Measurements from ENCODE around the gene KDR.

The KDR gene

DNA sequence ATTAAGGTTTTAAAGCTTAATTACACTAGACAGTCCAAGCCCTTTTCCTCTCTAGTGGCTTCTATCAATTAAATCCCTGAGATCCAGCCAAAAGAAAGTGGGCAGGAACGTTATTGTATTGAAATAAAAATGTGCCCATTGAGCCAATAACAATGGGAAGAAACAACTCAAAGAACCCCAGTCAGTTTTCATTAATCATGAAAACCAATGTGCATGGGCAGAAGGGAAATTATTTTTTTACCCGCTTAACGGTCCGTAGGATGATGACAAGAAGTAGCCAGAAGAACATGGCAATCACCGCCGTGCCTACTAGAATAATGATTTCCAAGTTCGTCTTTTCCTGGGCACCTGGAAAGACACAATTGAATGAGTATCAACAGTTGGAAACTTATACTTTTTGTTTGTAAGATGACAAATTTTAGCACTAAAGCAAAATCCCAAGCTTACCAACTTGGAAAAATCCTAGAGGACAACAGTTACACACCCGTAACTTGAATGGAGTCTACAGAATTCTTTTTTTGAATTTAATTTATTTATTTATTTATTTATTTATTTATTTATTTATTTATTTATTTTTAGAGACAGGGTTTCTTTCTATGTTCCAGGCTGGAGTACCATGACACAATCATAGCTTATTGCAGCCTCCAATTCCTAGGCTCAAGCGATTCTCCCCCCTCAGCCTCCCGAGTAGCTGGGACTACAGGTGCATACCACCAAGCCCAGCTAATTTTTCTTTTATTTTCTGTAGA, 26.8 kb downstream of the KDR start:
- Histone ChIP-seq H3K23ac (ENCODE audit: low read length) (no peak overlapping the region), H2AK5ac (ENCODE audit: low read length) (no peak overlapping the region), H4K8ac (ENCODE audit: low read depth, low read length) (no peak overlapping the region), H3K4me2 (ENCODE audit: low read length) (no peak overlapping the region), H2BK5ac (ENCODE audit: low read depth, low read length, poor library complexity) (no peak overlapping the region), H3K27ac (ENCODE audit: low read depth, low read length) (no peak overlapping the region), H4K91ac (ENCODE audit: low read depth, low read length) (no peak overlapping the region), H3K4me1 (ENCODE audit: control insufficient read depth in 1 of 2, insufficient read depth in 2 of 2, low read length in 2 of 2) (no peaks in the 10 kb centered on the region), H3K79me1 (ENCODE audit: low read length) (no peaks in the 10 kb centered on the region), H3K36me3 (ENCODE audit: control insufficient read depth in 1 of 2, insufficient read depth in 2 of 2, low read length in 2 of 2) (no peaks in the 10 kb centered on the region), H4K12ac (ENCODE audit: low read depth, low read length) (no peak overlapping the region), H3K4me3 (ENCODE audit: low read depth, low read length) (no peak overlapping the region), H2BK120ac (ENCODE audit: insufficient read depth, low read length, poor library complexity) (no peak overlapping the region), H3K4ac (ENCODE audit: low read depth, low read length) (no peak overlapping the region), H3K27me3 (ENCODE audit: insufficient read depth, low read length) (no peaks in the 10 kb centered on the region), H3K14ac (ENCODE audit: low read length) (no peak overlapping the region), H3K18ac (ENCODE audit: low read length) (no peak overlapping the region), H3K9ac (ENCODE audit: low read length) (no peak overlapping the region), H3K79me2 (ENCODE audit: control insufficient read depth, insufficient read depth, low read length, poor library complexity) (no peaks in the 10 kb centered on the region), H3K9me3 (ENCODE audit: insufficient read depth, low read depth, low read length) (no peaks in the 10 kb centered on the region), H2BK12ac (ENCODE audit: low read length) (no peak overlapping the region), H2AFZ (ENCODE audit: insufficient read depth, low read length, poor library complexity) (no peak overlapping the region)
- no CpG with 5 or more reads among the region's 10 CpGs for WGBS (ENCODE audit: extremely low coverage, insufficient coverage, insufficient read length)
- no peak for DNase-seq

DNA sequence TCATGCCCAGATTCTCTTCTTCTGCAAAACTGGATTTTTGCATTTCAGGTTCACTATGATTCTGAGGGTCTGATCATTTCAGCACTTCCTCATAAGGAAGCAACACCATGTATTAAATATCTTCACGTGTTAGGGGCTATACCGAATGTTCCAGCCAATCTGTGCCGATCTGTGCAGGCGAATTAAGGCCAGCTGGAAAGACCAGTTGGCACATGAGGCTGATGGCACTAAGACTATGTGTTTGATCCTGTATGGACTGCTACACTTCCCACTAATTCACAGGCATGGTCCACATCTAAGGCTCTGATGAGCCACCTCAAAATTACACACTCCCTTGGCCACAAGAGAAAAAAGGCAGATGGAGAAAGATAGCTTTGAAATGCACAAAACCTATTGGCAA, 28.8 kb downstream of the KDR start:
- no peak overlapping the region for H4K12ac ChIP-seq (ENCODE audit: low read depth, low read length)
- H3K9ac ChIP-seq (ENCODE audit: low read length) = no peak overlapping the region
- H3K4me3 ChIP-seq (ENCODE audit: low read depth, low read length) = no peak overlapping the region
- H3K18ac ChIP-seq (ENCODE audit: low read length) = no peak overlapping the region
- no peaks in the 10 kb centered on the region for H3K79me2 ChIP-seq (ENCODE audit: control insufficient read depth, insufficient read depth, low read length, poor library complexity)
- no peak overlapping the region for H4K8ac ChIP-seq (ENCODE audit: low read depth, low read length)
- no peak overlapping the region for H3K4ac ChIP-seq (ENCODE audit: low read depth, low read length)
- H4K91ac ChIP-seq (ENCODE audit: low read depth, low read length) = no peak overlapping the region
- H3K79me1 ChIP-seq (ENCODE audit: low read length) = no peaks in the 10 kb centered on the region
- no peak overlapping the region for H2AK5ac ChIP-seq (ENCODE audit: low read length)
- no peak overlapping the region for H2AFZ ChIP-seq (ENCODE audit: insufficient read depth, low read length, poor library complexity)
- H3K14ac ChIP-seq (ENCODE audit: low read length) = no peak overlapping the region
- no peak for DNase-seq
- H2BK12ac ChIP-seq (ENCODE audit: low read length) = no peak overlapping the region
- no peaks in the 10 kb centered on the region for H3K36me3 ChIP-seq (ENCODE audit: control insufficient read depth in 1 of 2, insufficient read depth in 2 of 2, low read length in 2 of 2)
- H3K9me3 ChIP-seq (ENCODE audit: insufficient read depth, low read depth, low read length) = no peaks in the 10 kb centered on the region
- H3K27me3 ChIP-seq (ENCODE audit: insufficient read depth, low read length) = no peaks in the 10 kb centered on the region
- H2BK5ac ChIP-seq (ENCODE audit: low read depth, low read length, poor library complexity) = no peak overlapping the region
- no peak overlapping the region for H3K4me2 ChIP-seq (ENCODE audit: low read length)
- WGBS (ENCODE audit: extremely low coverage, insufficient coverage, insufficient read length) = no CpG with 5 or more reads among the region's 4 CpGs
- no peak overlapping the region for H3K23ac ChIP-seq (ENCODE audit: low read length)
- H3K27ac ChIP-seq (ENCODE audit: low read depth, low read length) = no peak overlapping the region
- no peaks in the 10 kb centered on the region for H3K4me1 ChIP-seq (ENCODE audit: control insufficient read depth in 1 of 2, insufficient read depth in 2 of 2, low read length in 2 of 2)
- no peak overlapping the region for H2BK120ac ChIP-seq (ENCODE audit: insufficient read depth, low read length, poor library complexity)

DNA sequence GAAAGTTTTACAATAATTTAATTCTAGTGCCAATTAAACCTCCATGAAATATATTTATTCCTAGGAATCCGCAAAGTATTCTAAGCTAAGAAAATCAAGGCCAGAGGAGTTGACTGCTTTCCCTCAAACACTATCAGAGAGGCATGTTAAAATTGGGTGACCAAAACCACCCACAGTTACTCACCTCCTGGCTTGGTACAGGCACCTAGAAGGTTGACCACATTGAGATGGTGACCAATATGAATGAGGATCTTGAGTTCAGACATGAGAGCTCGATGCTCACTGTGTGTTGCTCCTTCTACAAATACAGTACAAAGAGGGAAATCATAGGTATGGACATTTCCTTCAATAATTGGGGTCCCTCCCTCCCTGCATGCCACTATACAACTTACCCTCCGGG, 29.4 kb downstream of the KDR start:
- Histone ChIP-seq H4K12ac (ENCODE audit: low read depth, low read length) (no peak overlapping the region), H4K91ac (ENCODE audit: low read depth, low read length) (no peak overlapping the region), H3K27me3 (ENCODE audit: insufficient read depth, low read length) (no peaks in the 10 kb centered on the region), H2AFZ (ENCODE audit: insufficient read depth, low read length, poor library complexity) (no peak overlapping the region), H2BK5ac (ENCODE audit: low read depth, low read length, poor library complexity) (no peak overlapping the region), H2BK120ac (ENCODE audit: insufficient read depth, low read length, poor library complexity) (no peak overlapping the region), H3K9ac (ENCODE audit: low read length) (no peak overlapping the region), H4K8ac (ENCODE audit: low read depth, low read length) (no peak overlapping the region), H3K18ac (ENCODE audit: low read length) (no peak overlapping the region), H2AK5ac (ENCODE audit: low read length) (no peak overlapping the region), H3K9me3 (ENCODE audit: insufficient read depth, low read depth, low read length) (no peaks in the 10 kb centered on the region), H3K4me1 (ENCODE audit: control insufficient read depth in 1 of 2, insufficient read depth in 2 of 2, low read length in 2 of 2) (no peaks in the 10 kb centered on the region), H3K14ac (ENCODE audit: low read length) (no peak overlapping the region), H3K23ac (ENCODE audit: low read length) (no peak overlapping the region), H3K4me2 (ENCODE audit: low read length) (no peak overlapping the region), H2BK12ac (ENCODE audit: low read length) (no peak overlapping the region), H3K36me3 (ENCODE audit: control insufficient read depth in 1 of 2, insufficient read depth in 2 of 2, low read length in 2 of 2) (no peaks in the 10 kb centered on the region), H3K79me1 (ENCODE audit: low read length) (no peaks in the 10 kb centered on the region), H3K4me3 (ENCODE audit: low read depth, low read length) (no peak overlapping the region), H3K27ac (ENCODE audit: low read depth, low read length) (no peak overlapping the region), H3K4ac (ENCODE audit: low read depth, low read length) (no peak overlapping the region), H3K79me2 (ENCODE audit: control insufficient read depth, insufficient read depth, low read length, poor library complexity) (no peaks in the 10 kb centered on the region)
- no CpG with 5 or more reads among the region's 3 CpGs for WGBS (ENCODE audit: extremely low coverage, insufficient coverage, insufficient read length)
- DNase-seq = no peak

DNA sequence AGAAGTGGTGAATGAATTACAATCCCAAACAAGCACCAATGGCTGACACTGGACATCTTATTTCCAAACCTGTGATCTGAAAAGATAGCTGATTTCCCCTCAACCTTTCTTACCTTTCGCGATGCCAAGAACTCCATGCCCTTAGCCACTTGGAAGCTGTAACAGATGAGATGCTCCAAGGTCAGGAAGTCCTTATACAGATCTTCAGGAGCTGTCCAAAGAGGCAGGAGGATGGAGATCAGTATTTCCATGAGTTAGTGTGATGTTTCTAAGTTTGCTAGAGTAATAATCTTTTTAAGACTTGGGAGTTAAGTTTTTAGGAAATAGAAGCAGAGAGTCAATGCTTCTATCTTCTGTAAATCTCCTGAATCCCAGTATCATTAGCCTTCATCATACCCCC, 32.9 kb downstream of the KDR start:
- Histone ChIP-seq H3K79me1 (ENCODE audit: low read length) (no peaks in the 10 kb centered on the region), H3K79me2 (ENCODE audit: control insufficient read depth, insufficient read depth, low read length, poor library complexity) (no peaks in the 10 kb centered on the region), H3K18ac (ENCODE audit: low read length) (no peak overlapping the region), H3K4me3 (ENCODE audit: low read depth, low read length) (no peak overlapping the region), H3K4ac (ENCODE audit: low read depth, low read length) (no peak overlapping the region), H3K14ac (ENCODE audit: low read length) (no peak overlapping the region), H2BK120ac (ENCODE audit: insufficient read depth, low read length, poor library complexity) (no peak overlapping the region), H3K27ac (ENCODE audit: low read depth, low read length) (no peak overlapping the region), H3K27me3 (ENCODE audit: insufficient read depth, low read length) (no peaks in the 10 kb centered on the region), H2BK12ac (ENCODE audit: low read length) (no peak overlapping the region), H2AK5ac (ENCODE audit: low read length) (no peak overlapping the region), H4K8ac (ENCODE audit: low read depth, low read length) (no peak overlapping the region), H3K4me1 (ENCODE audit: control insufficient read depth in 1 of 2, insufficient read depth in 2 of 2, low read length in 2 of 2) (peaks cover under 1 to 1% of the 10 kb centered on the region in 2 experiments), H3K4me2 (ENCODE audit: low read length) (no peak overlapping the region), H3K36me3 (ENCODE audit: control insufficient read depth in 1 of 2, insufficient read depth in 2 of 2, low read length in 2 of 2) (no peaks in the 10 kb centered on the region), H2AFZ (ENCODE audit: insufficient read depth, low read length, poor library complexity) (no peak overlapping the region), H3K9me3 (ENCODE audit: insufficient read depth, low read depth, low read length) (no peaks in the 10 kb centered on the region), H2BK5ac (ENCODE audit: low read depth, low read length, poor library complexity) (no peak overlapping the region), H4K91ac (ENCODE audit: low read depth, low read length) (no peak overlapping the region), H4K12ac (ENCODE audit: low read depth, low read length) (no peak overlapping the region), H3K9ac (ENCODE audit: low read length) (no peak overlapping the region), H3K23ac (ENCODE audit: low read length) (no peak overlapping the region)
- no CpG with 5 or more reads among the region's 2 CpGs for WGBS (ENCODE audit: extremely low coverage, insufficient coverage, insufficient read length)
- DNase-seq = no peak

Measured in trophoblast cell (in vitro differentiated cells and primary cell).